Natural killer cell treated with Interleukin-12 subunit alpha and Interleukin-12 subunit beta and Interleukin-15 and Interleukin-18, amount 100 ng/mL, for 72 hours (primary cell): Measurements from ENCODE around the gene MRPL9. TPM values are rescaled to one million over a fixed set of nuclear protein-coding genes. Genes with fewer than 3 reads are reported as not detected.
A peak's percentile ranks its signal among the peaks of the same experiment; 100 is the strongest.
"Not testable (repeated sequence)": the region's sequence is repeated elsewhere in the genome, so short reads cannot be mapped to it uniquely, and the experiment has no call there.

Source experiments
- ATAC-seq, 2 donors: fragments of 150-1000 bp; cut with Tn5 transposase in 1 of 2; sonication (Bioruptor Pico), chemical (Tn5 transposase) in 1 of 2; 2 replicates each; pipeline ENCODE4 v1.10.0; 2021
- DNase-seq: peaks from one replicate; pipeline ENCODE4 v3.0.0; 2022; ENCODE audit warnings: low spot score
- H3K27ac Mint-ChIP-seq, 2 donors: 1 replicate in 1 of 2; 2 replicates in 1 of 2; pipeline ENCODE4 v1.8.0; 2022; ENCODE audit warnings: mixed read lengths in 2 of 2, mild to moderate bottlenecking in 1 of 2, moderate library complexity in 1 of 2
- H3K27me3 Mint-ChIP-seq, 2 donors: 1 replicate in 1 of 2; 2 replicates in 1 of 2; pipeline ENCODE4 v1.8.0; 2022; ENCODE audit warnings: mixed read lengths in 2 of 2
- H3K36me3 Mint-ChIP-seq: one replicate; pipeline ENCODE4 v1.8.0; 2022; ENCODE audit warnings: mixed read lengths
- H3K4me1 Mint-ChIP-seq, 2 donors: 1 replicate in 1 of 2; 2 replicates in 1 of 2; pipeline ENCODE4 v1.8.0; 2022; ENCODE audit warnings: low read depth in 2 of 2, mixed read lengths in 2 of 2, mild to moderate bottlenecking in 1 of 2
- H3K4me3 Mint-ChIP-seq: one replicate; pipeline ENCODE4 v1.8.0; 2022; ENCODE audit warnings: mixed read lengths
- H3K9me3 Mint-ChIP-seq: 2 replicates; pipeline ENCODE4 v1.8.0; 2022; ENCODE audit warnings: mixed read lengths
- total RNA-seq, 2 donors: library from RNA; stranded (reverse); gene quantifications; one replicate each; pipeline ENCODE4 v1.2.3, GENCODE V29; 2022

The MRPL9 gene
- total RNA-seq, 2 donors from 2014 or later = 107 to 161 TPM

DNA sequence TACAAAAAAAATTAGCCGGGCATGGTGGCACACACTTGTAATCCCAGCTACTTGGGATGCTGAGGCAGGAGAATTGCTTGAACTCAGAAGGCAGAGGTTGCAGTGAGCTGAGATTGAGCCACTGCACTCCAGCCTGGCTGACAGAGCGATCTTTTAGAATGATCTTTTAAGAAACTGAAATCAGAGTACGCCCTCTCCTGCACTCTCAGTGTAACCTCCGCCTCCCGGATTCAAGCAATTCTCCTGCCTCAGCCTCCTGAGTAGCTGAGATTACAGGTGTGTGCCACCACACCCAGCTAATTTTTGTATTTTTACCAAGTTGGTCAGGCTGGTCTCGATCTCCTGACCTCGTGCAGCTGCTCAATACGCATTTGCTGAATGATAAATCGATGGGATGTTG is 29.3 kb downstream of the MRPL9 start:
- H3K4me1 Mint-ChIP-seq, DNase-seq, H3K27ac Mint-ChIP-seq: not testable (repeated sequence)

GRCh38 chr1:151733126-151733525 is 30.2 kb downstream of the MRPL9 start:
- DNase-seq (no peak), ATAC-seq (no peak)
- no peaks in the 10 kb centered on the region for H3K4me1 Mint-ChIP-seq
- no peak overlapping the region for H3K4me3 Mint-ChIP-seq
- no peaks in the 10 kb centered on the region for H3K9me3 Mint-ChIP-seq
- peaks cover 5% of the 10 kb centered on the region for H3K36me3 Mint-ChIP-seq
- H3K27me3 Mint-ChIP-seq = peaks cover 18 to 34% of the 10 kb centered on the region in 2 donors
- no peak overlapping the region for H3K27ac Mint-ChIP-seq

More for the DNA sequence above, 29.3 kb downstream of the MRPL9 start:
- H3K9me3 Mint-ChIP-seq, H3K36me3 Mint-ChIP-seq, H3K4me3 Mint-ChIP-seq, ATAC-seq: not testable (repeated sequence)
- H3K27me3 Mint-ChIP-seq = peaks cover 13 to 29% of the 10 kb centered on the region in 2 donors

GRCh38 chr1:151729966-151730291 is 33.4 kb downstream of the MRPL9 start:
- Mint-ChIP-seq H3K27me3 (peaks cover 29 to 44% of the 10 kb centered on the region in 2 donors), H3K4me3 (no peak overlapping the region), H3K4me1 (no peaks in the 10 kb centered on the region), H3K36me3 (no peaks in the 10 kb centered on the region), H3K9me3 (no peaks in the 10 kb centered on the region), H3K27ac (no peak overlapping the region)
- ATAC-seq (no peak), DNase-seq (no peak)

DNA sequence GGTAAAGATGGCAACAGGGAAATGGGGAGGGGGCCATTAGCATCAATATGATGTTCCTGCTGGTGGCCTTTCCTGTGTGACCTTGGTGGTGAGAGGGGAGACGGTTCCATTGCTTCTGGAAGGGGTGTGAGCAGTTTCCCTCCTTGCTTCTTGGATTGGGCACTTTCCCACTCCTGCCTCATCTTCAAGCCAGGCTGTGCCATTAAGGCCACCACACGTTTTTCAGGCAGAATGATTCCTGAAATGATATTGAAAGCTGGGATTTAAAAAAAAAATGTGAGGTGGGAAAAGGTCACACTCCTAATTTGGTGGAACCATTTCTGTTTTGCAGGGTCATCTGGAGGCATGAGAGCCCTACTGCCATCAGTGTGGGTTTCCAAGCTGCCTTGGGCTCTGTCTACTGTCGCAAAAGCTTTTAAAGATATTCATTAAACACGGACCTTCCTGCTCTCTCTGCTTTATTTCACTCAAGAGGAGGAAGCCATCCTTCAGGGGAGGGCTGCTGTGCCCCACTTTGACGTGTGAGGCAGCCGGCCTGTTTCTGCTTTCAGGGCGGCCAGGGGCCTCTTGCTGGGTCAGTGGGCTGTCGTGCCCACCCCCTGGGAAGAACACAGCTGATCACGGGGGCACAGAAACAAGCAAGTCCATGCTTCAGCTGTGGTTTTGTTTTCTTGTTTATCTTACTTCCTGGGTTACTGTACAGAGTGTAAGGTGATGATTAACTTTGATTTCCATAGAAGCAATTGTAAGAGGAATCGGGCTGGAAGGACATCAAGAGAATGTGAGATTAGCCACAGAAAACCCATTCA is 33.9 kb downstream of the MRPL9 start:
- no peaks in the 10 kb centered on the region for H3K4me1 Mint-ChIP-seq
- H3K27ac Mint-ChIP-seq = no peak overlapping the region
- peaks cover 29 to 38% of the 10 kb centered on the region in 2 donors for H3K27me3 Mint-ChIP-seq
- H3K9me3 Mint-ChIP-seq = no peaks in the 10 kb centered on the region
- H3K4me3 Mint-ChIP-seq = no peak overlapping the region
- ATAC-seq = no peak
- DNase-seq = no peak
- H3K36me3 Mint-ChIP-seq = no peaks in the 10 kb centered on the region

DNA sequence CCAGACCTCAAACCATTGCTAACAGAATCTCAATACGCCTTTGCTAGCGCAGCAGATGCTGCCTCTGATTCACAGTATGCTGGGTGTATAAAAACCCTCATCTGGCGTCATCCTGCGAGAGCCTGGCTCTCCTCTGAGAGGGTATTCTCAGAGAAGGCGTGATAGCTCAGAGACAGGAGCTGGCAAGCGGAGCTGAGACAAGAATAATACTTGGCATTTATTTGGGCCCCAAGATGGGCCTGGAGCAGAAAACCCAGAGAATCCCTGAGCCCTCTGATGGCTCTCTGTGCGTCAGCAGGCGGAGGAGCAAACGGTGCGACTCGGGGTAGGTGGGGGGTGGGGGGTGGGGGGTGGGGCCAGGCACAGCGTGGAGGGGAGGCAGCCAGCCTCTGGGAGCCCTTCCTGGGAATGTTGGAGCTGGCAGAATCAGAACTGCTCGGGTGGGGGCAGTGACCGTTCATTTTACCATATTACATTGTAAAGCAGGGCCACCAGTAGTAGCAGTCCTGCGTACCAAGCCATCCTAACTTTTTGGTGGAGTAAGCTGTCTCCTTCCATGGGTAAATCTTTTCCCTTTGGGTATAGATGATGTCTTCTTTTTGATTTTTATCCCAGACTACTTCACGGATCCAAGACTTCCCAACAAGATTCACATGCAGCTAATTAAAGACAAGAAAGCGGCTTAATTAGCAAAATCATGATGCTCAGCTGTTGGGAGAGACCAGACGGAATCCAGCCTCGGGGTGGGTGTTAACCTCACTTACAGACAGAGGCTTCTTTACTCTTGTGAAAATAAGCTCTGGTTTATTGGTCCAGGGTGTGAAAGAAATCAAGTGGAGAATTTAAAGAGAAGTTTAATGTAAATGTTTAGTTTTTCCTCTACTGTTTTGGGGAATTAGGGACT is 34.9 kb downstream of the MRPL9 start:
- Mint-ChIP-seq H3K27ac (no peak overlapping the region), H3K9me3 (no peaks in the 10 kb centered on the region), H3K27me3 (peaks cover 30 to 35% of the 10 kb centered on the region in 2 donors), H3K4me1 (no peaks in the 10 kb centered on the region), H3K4me3 (no peak overlapping the region), H3K36me3 (no peaks in the 10 kb centered on the region)
- ATAC-seq (no peak), DNase-seq (no peak)

- DNase-seq = no peak
- Mint-ChIP-seq H3K36me3 (no peaks in the 10 kb centered on the region), H3K4me3 (no peak overlapping the region), H3K27ac (no peak overlapping the region), H3K27me3 (peaks cover 25% of the 10 kb centered on the region in 2 donors), H3K9me3 (no peaks in the 10 kb centered on the region), H3K4me1 (peaks cover 17 to 19% of the 10 kb centered on the region in 2 donors)
- ATAC-seq = no peak
Observed at GRCh38 chr1:151723726-151724370, 39.4 kb downstream of the MRPL9 start.

- H3K4me3 Mint-ChIP-seq = peak overlapping the region; percentile 78
- peaks cover 35 to 40% of the 10 kb centered on the region in 2 donors for H3K27me3 Mint-ChIP-seq
- H3K4me1 Mint-ChIP-seq = peaks cover 19 to 26% of the 10 kb centered on the region in 2 donors
- no peaks in the 10 kb centered on the region for H3K36me3 Mint-ChIP-seq
- DNase-seq (no peak), ATAC-seq (no peak)
- H3K9me3 Mint-ChIP-seq = no peaks in the 10 kb centered on the region
- no peak overlapping the region for H3K27ac Mint-ChIP-seq
Observed at GRCh38 chr1:151721788-151722510, 41.3 kb downstream of the MRPL9 start.

DNA sequence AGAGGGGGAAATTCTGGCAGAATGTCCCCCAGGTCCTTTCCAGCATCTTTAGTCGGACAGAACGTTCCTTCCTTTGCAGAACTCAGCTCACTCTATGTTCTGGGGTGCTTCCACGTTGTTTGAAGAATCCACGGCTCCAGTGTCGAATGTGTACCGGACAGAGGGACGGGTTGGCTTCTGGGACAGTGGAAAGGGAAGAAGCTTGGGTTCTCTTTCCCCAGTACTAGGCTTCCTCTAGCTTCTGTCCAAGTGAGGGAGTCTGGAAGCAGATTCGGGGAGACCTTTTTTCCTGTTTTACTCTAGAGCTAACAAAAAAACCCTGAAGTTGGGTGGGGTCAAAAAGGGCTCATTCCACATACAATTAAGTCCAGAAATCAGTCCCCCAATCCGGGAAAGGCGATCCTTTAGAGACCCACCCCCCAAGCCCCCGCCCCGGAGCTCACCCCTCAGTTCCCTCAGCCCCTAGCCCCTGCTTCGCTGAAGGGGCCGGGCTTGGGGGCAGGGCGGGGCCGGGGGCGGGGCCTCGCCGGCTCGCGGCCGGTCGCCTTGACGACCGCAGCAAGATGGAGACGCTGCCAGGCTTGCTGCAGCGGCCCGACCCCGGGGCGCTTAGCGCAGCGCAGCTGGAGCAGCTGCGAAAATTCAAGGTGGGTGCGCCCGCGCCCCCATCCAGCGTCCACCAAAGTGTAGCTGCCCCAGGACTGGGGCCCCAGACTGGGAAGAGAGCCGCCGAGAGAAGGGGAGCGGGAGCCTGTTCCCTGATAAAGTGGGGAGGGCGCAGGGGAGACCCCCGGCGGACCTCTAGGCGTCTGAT is 42.1 kb downstream of the MRPL9 start, which contains the start of gene RIIAD1:
TSS of gene RIIAD1 (plus strand) at position 549 of the 814 bp plus-strand sequence. CDS start at position 564, 15 bp downstream.
- H3K9me3 Mint-ChIP-seq = no peaks in the 10 kb centered on the region
- ATAC-seq (peak; percentile 85 to 89), DNase-seq (peak; percentile 56)
- peaks cover 36 to 44% of the 10 kb centered on the region in 2 donors for H3K27me3 Mint-ChIP-seq
- no peaks in the 10 kb centered on the region for H3K36me3 Mint-ChIP-seq
- H3K4me3 Mint-ChIP-seq = peak within 1 kb of the TSS; percentile 78
- peaks cover 19 to 28% of the 10 kb centered on the region in 2 donors for H3K4me1 Mint-ChIP-seq
- peak within 1 kb of the TSS in 1 of 2 donors; percentile 77 for H3K27ac Mint-ChIP-seq

GRCh38 chr1:151720554-151720953 is 42.7 kb downstream of the MRPL9 start:
- Mint-ChIP-seq H3K27me3 (peaks cover 31 to 44% of the 10 kb centered on the region in 2 donors), H3K9me3 (no peaks in the 10 kb centered on the region), H3K36me3 (no peaks in the 10 kb centered on the region), H3K4me1 (peaks cover 19 to 28% of the 10 kb centered on the region in 2 donors), H3K27ac (peak overlapping the region in 1 of 2 donors; percentile 77), H3K4me3 (peak overlapping the region; percentile 78)
- DNase-seq = no peak
- ATAC-seq = no peak

GRCh38 chr1:151720125-151720524 is 43.2 kb downstream of the MRPL9 start:
- Mint-ChIP-seq H3K27me3 (peaks cover 34 to 44% of the 10 kb centered on the region in 2 donors), H3K27ac (peak overlapping the region in 1 of 2 donors; percentile 77)

DNA sequence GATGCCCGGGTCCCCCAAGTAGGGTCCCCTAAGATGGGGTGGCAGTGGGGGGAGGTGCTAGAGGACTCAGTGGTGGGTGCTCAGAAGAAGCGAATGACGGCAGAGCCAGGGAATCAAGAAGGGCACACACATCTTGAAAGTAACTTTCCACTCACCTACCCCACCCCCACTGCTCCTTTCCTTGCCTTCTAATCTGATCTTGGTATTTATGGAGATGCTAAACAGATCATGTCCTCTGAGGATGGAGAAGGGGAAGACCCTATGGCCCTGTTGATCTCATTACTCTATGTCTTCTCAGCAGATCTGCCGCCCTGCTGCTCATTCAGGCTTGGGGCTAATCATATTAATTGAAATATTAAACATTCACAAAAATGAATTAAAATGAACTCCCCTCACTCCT is 44.6 kb downstream of the MRPL9 start:
- DNase-seq (no peak), ATAC-seq (no peak)
- no peak overlapping the region for H3K27ac Mint-ChIP-seq
- H3K27me3 Mint-ChIP-seq = peaks cover 42 to 54% of the 10 kb centered on the region in 2 donors
- H3K4me1 Mint-ChIP-seq = peaks cover 19 to 28% of the 10 kb centered on the region in 2 donors
- H3K36me3 Mint-ChIP-seq = no peaks in the 10 kb centered on the region
- no peaks in the 10 kb centered on the region for H3K9me3 Mint-ChIP-seq
- no peak overlapping the region for H3K4me3 Mint-ChIP-seq

More at GRCh38 chr1:151720125-151720524, 43.2 kb downstream of the MRPL9 start:
- ATAC-seq = no peak
- no peaks in the 10 kb centered on the region for H3K36me3 Mint-ChIP-seq
- DNase-seq = peak; percentile 15
- peaks cover 19 to 28% of the 10 kb centered on the region in 2 donors for H3K4me1 Mint-ChIP-seq
- peak overlapping the region; percentile 78 for H3K4me3 Mint-ChIP-seq
- H3K9me3 Mint-ChIP-seq = no peaks in the 10 kb centered on the region

DNA sequence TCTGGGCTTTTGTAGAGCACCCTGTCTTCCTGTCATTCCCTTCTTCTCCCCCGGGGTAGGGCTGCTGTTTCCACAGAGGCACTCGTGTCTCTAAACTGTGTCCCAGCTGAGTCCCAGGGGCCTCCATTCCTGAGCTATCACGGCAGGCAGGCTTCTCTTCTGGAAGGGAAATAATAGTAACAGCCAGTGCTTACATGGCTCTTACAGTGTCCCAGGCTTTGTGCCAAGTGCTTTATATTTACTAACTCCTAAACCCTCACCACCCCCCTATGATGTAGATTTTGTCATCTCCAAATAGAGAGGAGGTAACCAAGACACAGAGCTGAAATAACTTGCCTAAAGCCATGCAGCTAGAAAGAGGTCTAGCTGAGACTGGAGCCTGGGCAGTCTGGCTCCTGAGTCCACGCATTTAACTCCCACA is 45.3 kb downstream of the MRPL9 start:
- Mint-ChIP-seq H3K4me1 (peaks cover 19 to 28% of the 10 kb centered on the region in 2 donors), H3K36me3 (no peaks in the 10 kb centered on the region), H3K27me3 (peaks cover 45 to 54% of the 10 kb centered on the region in 2 donors), H3K9me3 (no peaks in the 10 kb centered on the region), H3K4me3 (no peak overlapping the region), H3K27ac (no peak overlapping the region)
- DNase-seq (peak; percentile 55), ATAC-seq (no peak)
